NCI-H446 treated with DMSO at 0.1 percent for 48 hours (cell line): ENCODE results near the gene ST3GAL4.

Experiments
- DNase-seq: peaks from one replicate; lab custom pipeline; 2025; lab: John Stamatoyannopoulos, UW

Gene ST3GAL4

GRCh38 chr11:126452241-126453101, 97.0 kb downstream of the ST3GAL4 start:
- no peak for DNase-seq

GRCh38 chr11:126456089-126456488, 100.6 kb downstream of the ST3GAL4 start:
- DNase-seq: no peak

GRCh38 chr11:126456783-126457542, 101.5 kb downstream of the ST3GAL4 start:
- DNase-seq: no peak

- no peak for DNase-seq
Observed at GRCh38 chr11:126457817-126458216, 102.3 kb downstream of the ST3GAL4 start.

- DNase-seq: no peak
Observed at GRCh38 chr11:126459691-126460281, 104.3 kb downstream of the ST3GAL4 start.

GRCh38 chr11:126460417-126461095, 105.1 kb downstream of the ST3GAL4 start:
- DNase-seq: no peak

GRCh38 chr11:126461096-126461440, 105.6 kb downstream of the ST3GAL4 start:
- no peak for DNase-seq

- DNase-seq: no peak
Observed at GRCh38 chr11:126461996-126462395, 106.5 kb downstream of the ST3GAL4 start.

GRCh38 chr11:126462422-126462821, 106.9 kb downstream of the ST3GAL4 start:
- DNase-seq: no peak
